ENCODE results near the gene PRLHR.

PRLHR gene

GRCh38 chr10:118586911-118587310, 8.5 kb downstream of the PRLHR start:
- TF ChIP-seq, protein P1, sequence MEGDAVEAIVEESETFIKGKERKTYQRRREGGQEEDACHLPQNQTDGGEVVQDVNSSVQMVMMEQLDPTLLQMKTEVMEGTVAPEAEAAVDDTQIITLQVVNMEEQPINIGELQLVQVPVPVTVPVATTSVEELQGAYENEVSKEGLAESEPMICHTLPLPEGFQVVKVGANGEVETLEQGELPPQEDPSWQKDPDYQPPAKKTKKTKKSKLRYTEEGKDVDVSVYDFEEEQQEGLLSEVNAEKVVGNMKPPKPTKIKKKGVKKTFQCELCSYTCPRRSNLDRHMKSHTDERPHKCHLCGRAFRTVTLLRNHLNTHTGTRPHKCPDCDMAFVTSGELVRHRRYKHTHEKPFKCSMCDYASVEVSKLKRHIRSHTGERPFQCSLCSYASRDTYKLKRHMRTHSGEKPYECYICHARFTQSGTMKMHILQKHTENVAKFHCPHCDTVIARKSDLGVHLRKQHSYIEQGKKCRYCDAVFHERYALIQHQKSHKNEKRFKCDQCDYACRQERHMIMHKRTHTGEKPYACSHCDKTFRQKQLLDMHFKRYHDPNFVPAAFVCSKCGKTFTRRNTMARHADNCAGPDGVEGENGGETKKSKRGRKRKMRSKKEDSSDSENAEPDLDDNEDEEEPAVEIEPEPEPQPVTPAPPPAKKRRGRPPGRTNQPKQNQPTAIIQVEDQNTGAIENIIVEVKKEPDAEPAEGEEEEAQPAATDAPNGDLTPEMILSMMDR (IDR thresholded peaks at IDR 0.05), result no peak
- Histone ChIP-seq H3K27me3 (peaks cover 62% of the 10 kb centered on the region), H3K9me3 (no peaks in the 10 kb centered on the region), H3K4me3 (ENCODE audit: low read depth in 1 of 2, low read length in 1 of 2) (no peak overlapping the region), H3K27ac (no peak overlapping the region), H3K4me1 (ENCODE audit: control insufficient read depth in 1 of 2, insufficient read depth in 1 of 2, low read depth in 1 of 2, low read length in 1 of 2) (no peaks in the 10 kb centered on the region), H3K36me3 (no peaks in the 10 kb centered on the region)

DNA sequence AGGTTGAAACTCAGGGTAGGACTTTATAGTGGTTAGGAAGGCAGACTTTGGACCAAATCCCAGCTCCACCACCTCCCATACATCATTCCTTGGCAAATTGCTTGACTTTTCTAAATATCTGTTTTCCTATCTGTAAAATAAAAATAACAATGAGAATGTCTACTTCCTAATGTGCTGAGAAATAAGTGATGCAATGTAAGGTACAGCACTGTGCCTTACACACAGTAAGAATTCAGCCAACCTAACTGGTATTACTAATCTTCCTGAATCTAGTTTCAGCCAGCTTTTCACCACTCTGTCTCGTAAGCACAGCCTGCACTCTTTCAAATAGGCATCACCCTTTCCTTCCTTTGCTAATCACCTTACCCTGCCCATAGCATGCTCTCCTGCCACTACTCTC, 9.7 kb downstream of the PRLHR start:
- Histone ChIP-seq H3K4me3 (ENCODE audit: low read depth in 1 of 2, low read length in 1 of 2) (no peak overlapping the region), H3K27me3 (peaks cover 51% of the 10 kb centered on the region), H3K27ac (no peak overlapping the region), H3K4me1 (ENCODE audit: control insufficient read depth in 1 of 2, insufficient read depth in 1 of 2, low read depth in 1 of 2, low read length in 1 of 2) (no peaks in the 10 kb centered on the region), H3K9me3 (no peaks in the 10 kb centered on the region), H3K36me3 (no peaks in the 10 kb centered on the region)
- TF ChIP-seq, protein P1 (IDR thresholded peaks at IDR 0.05), result no peak

DNA sequence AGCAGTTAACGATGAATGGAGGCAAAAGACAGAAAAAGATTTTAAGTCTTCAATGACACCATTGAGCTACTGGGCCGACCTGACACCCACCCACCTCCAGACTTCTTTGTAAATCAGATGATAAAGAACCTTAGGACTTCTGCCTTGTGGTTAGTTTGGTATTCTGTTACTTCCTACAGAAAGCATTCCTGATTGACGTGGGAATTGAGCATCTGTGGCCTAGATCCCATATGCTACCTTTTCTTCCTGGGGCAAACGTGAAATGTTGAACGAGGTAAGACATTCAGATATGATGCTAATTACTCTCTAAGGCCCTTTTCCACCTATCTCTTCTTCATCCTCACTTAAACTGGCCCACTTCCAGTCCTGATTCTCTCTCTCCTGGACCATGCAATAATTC, 10.2 kb downstream of the PRLHR start:
- Histone ChIP-seq H3K4me1 (ENCODE audit: control insufficient read depth in 1 of 2, insufficient read depth in 1 of 2, low read depth in 1 of 2, low read length in 1 of 2) (no peaks in the 10 kb centered on the region), H3K4me3 (ENCODE audit: low read depth in 1 of 2, low read length in 1 of 2) (no peak overlapping the region), H3K27me3 (peaks cover 47% of the 10 kb centered on the region), H3K36me3 (no peaks in the 10 kb centered on the region), H3K9me3 (no peaks in the 10 kb centered on the region), H3K27ac (no peak overlapping the region)
- TF ChIP-seq, protein P1 (IDR thresholded peaks at IDR 0.05), result no peak

DNA sequence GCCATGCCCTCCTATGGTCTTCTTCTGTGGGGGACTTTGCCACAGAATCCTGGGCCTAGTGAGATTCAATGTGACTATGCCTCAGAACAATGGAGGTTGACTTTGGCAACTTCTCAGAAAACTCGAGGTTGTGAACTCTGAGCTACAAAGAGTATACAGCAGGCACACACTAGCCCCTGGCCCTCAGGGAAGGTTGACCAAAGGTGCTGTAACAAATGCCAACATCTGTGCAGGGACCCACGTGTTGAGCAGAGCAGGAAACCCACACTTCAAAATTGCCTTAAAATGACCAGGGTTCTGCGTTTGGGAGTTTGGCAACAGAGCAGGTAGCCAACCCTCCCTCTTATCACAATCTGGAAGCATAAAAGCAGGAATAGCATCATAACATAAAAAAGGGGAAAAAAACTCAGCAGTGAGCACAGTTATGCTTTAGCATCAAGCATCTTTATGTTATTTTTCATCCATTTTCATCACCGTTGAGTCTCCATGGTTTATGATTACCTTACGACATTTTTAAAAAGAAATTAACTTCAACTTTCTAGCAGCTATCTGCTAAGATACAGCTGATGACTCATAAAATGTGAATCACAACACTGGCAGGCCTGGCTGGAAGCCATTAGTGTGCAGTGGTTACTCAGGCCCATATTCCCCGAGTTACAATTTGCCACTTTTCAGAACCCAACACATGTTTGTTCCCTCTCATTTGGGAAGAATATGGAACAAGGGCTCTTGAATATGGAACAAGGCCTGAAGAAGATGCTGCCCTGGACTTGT, 11.1 kb downstream of the PRLHR start:
- no peak overlapping the region for H3K27ac ChIP-seq
- H3K27me3 ChIP-seq, result peaks cover 40% of the 10 kb centered on the region
- no peaks in the 10 kb centered on the region for H3K4me1 ChIP-seq (ENCODE audit: control insufficient read depth in 1 of 2, insufficient read depth in 1 of 2, low read depth in 1 of 2, low read length in 1 of 2)
- no peaks in the 10 kb centered on the region for H3K9me3 ChIP-seq
- TF ChIP-seq, protein P1 (IDR thresholded peaks at IDR 0.05), result no peak
- no peaks in the 10 kb centered on the region for H3K36me3 ChIP-seq
- no peak overlapping the region for H3K4me3 ChIP-seq (ENCODE audit: low read depth in 1 of 2, low read length in 1 of 2)

DNA sequence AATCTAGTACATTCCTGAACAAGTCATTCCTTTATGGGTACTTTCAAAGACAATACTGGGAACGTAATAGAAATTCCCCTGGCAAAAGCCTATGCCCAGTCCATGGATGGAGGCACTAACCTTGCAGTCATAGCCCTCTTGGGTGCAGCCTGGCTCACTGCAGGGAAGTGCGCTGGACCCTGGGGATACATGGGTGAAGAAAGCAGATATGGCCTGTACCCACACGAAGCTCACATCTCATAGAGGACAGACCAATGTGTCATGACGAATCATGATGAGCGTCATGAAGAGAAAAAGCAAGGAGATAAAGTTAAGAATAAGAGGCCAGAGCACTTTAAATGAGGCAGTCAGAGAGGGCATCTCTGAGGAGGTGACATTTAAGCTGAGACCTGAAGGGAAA, 11.8 kb downstream of the PRLHR start:
- no peaks in the 10 kb centered on the region for H3K36me3 ChIP-seq
- H3K4me1 ChIP-seq (ENCODE audit: control insufficient read depth in 1 of 2, insufficient read depth in 1 of 2, low read depth in 1 of 2, low read length in 1 of 2), result no peaks in the 10 kb centered on the region
- no peaks in the 10 kb centered on the region for H3K9me3 ChIP-seq
- TF ChIP-seq, protein P1 (IDR thresholded peaks at IDR 0.05), result no peak
- H3K4me3 ChIP-seq (ENCODE audit: low read depth in 1 of 2, low read length in 1 of 2), result no peak overlapping the region
- H3K27ac ChIP-seq, result no peak overlapping the region
- H3K27me3 ChIP-seq, result peaks cover 34% of the 10 kb centered on the region

Data from neutrophil (primary cell).